IMR-90 (cell line): ENCODE results near the gene SEZ6L. TPM values are rescaled to one million over a fixed set of nuclear protein-coding genes. Genes with fewer than 3 reads are reported as not detected.

Source experiments
- ATAC-seq: fragments of 200-7000 bp; cut with Tn5 transposase; 2 replicates; pipeline ENCODE4 v1.9.1; 2020; ENCODE audit warnings: low read depth, mild to moderate bottlenecking, moderate library complexity
- BruUV-seq: library from RNA; stranded (reverse); fragments of 400-500 nt; replicated peaks from 2 replicates; lab custom pipeline; 2021; lab: Mats Ljungman, UMichigan
- CTCF ChIA-PET: fragments of 300-600 bp; formaldehyde crosslinking; extraction: SDS; loops from one replicate; lab custom pipeline; 2021; ENCODE audit warnings: antibody characterized with exemption; lab: Yijun Ruan, JAX
- POLR2A ChIA-PET: fragments of 300-600 bp; sonication (Branson Sonifier 250); formaldehyde crosslinking; loops from one replicate; lab custom pipeline; 2022; ENCODE audit warnings: antibody characterized with exemption; ENCODE audit not compliant: unreplicated experiment; lab: Charles Lee
- DNase-seq: peaks from one replicate; pipeline ENCODE4 v3.0.0; 2013
- H2AFZ ChIP-seq: replicated peaks from 2 replicates; pipeline ENCODE3; 2013; ENCODE audit warnings: low read length, mild to moderate bottlenecking; ENCODE audit not compliant: poor library complexity
- H2AK5ac ChIP-seq: 2 replicates; pipeline ENCODE4 v1.6.1; 2013; ENCODE audit warnings: low read depth, low read length, inconsistent platforms
- H2AK9ac ChIP-seq: replicated peaks from 2 replicates; pipeline ENCODE3; 2013; ENCODE audit warnings: mild to moderate bottlenecking, low read depth, low read length, moderate library complexity; ENCODE audit not compliant: poor library complexity
- H2BK120ac ChIP-seq: 2 replicates; pipeline ENCODE4 v1.6.1; 2013; ENCODE audit warnings: low read depth, low read length, inconsistent platforms
- H2BK15ac ChIP-seq: 3 replicates; pipeline ENCODE4 v1.6.1; 2013; ENCODE audit warnings: low read depth, low read length, inconsistent platforms
- H2BK20ac ChIP-seq: 2 replicates; pipeline ENCODE4 v1.6.1; 2013; ENCODE audit warnings: low read depth, mild to moderate bottlenecking, inconsistent platforms, low read length, moderate library complexity
- H2BK5ac ChIP-seq: 2 replicates; pipeline ENCODE4 v1.6.1; 2013; ENCODE audit warnings: mild to moderate bottlenecking, low read depth, low read length, inconsistent platforms; ENCODE audit not compliant: poor library complexity, severe bottlenecking
- H3K14ac ChIP-seq: replicated peaks from 2 replicates; pipeline ENCODE4 v1.6.1; 2013; ENCODE audit warnings: low read depth, low read length, inconsistent platforms
- H3K18ac ChIP-seq: 2 replicates; pipeline ENCODE4 v1.6.1; 2013; ENCODE audit warnings: low read depth, low read length, control low read depth
- H3K23ac ChIP-seq: 2 replicates; pipeline ENCODE4 v1.6.1; 2013; ENCODE audit warnings: low read depth, low read length, inconsistent platforms
- H3K27ac ChIP-seq: 2 replicates; pipeline ENCODE4 v1.5.1; 2013; ENCODE audit warnings: mild to moderate bottlenecking, control low read depth, low read length; ENCODE audit not compliant: insufficient read depth
- H3K27me3 ChIP-seq: 2 replicates; pipeline ENCODE4 v1.6.1; 2013; ENCODE audit warnings: low read length; ENCODE audit not compliant: control insufficient read depth, insufficient read depth
- H3K36me3 ChIP-seq: 2 replicates; pipeline ENCODE4 v1.6.1; 2013; ENCODE audit warnings: low read length, mixed read lengths; ENCODE audit not compliant: control insufficient read depth, insufficient read depth
- H3K4ac ChIP-seq: 2 replicates; pipeline ENCODE4 v1.6.1; 2013; ENCODE audit warnings: low read depth, low read length, inconsistent platforms
- H3K4me1 ChIP-seq: 2 replicates; pipeline ENCODE4 v1.6.1; 2013; ENCODE audit warnings: low read length, mixed read lengths; ENCODE audit not compliant: control insufficient read depth, insufficient read depth
- H3K4me2 ChIP-seq: 2 replicates; pipeline ENCODE4 v1.6.1; 2013; ENCODE audit warnings: low read depth, mild to moderate bottlenecking, control low read depth, low read length, moderate library complexity
- H3K4me3 ChIP-seq: 2 replicates; pipeline ENCODE4 v1.5.1; 2013; ENCODE audit warnings: low read depth, mild to moderate bottlenecking, control low read depth, low read length, moderate library complexity; ENCODE audit not compliant: insufficient read depth
- H3K56ac ChIP-seq: 2 replicates; pipeline ENCODE4 v1.6.1; 2013; ENCODE audit warnings: low read length, inconsistent platforms; ENCODE audit not compliant: insufficient read depth; ENCODE audit errors: extremely low read depth
- H3K79me1 ChIP-seq, 2 experiments: 2 replicates each; pipeline ENCODE4 v1.6.1; 2013; ENCODE audit warnings: low read length in 2 of 2, inconsistent platforms in 1 of 2, low read depth in 1 of 2
- H3K9ac ChIP-seq: 2 replicates; pipeline ENCODE4 v1.6.1; 2013; ENCODE audit warnings: low read depth, low read length, control low read depth
- H3K9me1 ChIP-seq: 2 replicates; pipeline ENCODE4 v1.6.1; 2013; ENCODE audit warnings: low read length, inconsistent platforms; ENCODE audit not compliant: insufficient read depth
- H3K9me3 ChIP-seq: 2 replicates; pipeline ENCODE4 v1.6.1; 2013; ENCODE audit warnings: low read length; ENCODE audit not compliant: control insufficient read depth, insufficient read depth
- H4K20me1 ChIP-seq: 2 replicates; pipeline ENCODE4 v1.6.1; 2013; ENCODE audit warnings: low read length, inconsistent platforms; ENCODE audit not compliant: insufficient read depth
- H4K5ac ChIP-seq: 2 replicates; pipeline ENCODE4 v1.6.1; 2013; ENCODE audit warnings: mild to moderate bottlenecking, low read depth, low read length, control low read depth
- H4K8ac ChIP-seq, 2 experiments: 2 replicates each; pipeline ENCODE4 v1.6.1; 2013; ENCODE audit warnings: low read depth in 2 of 2, low read length in 2 of 2, control low read depth in 1 of 2, inconsistent platforms in 1 of 2
- H4K91ac ChIP-seq: 2 replicates; pipeline ENCODE4 v1.6.1; 2013; ENCODE audit warnings: low read depth, low read length, inconsistent platforms; ENCODE audit not compliant: insufficient read depth
- BHLHE40 ChIP-seq: fragments of 150-350 bp; IDR thresholded peaks from 2 replicates; pipeline ENCODE4 v1.6.1; 2016; ENCODE audit warnings: mild to moderate bottlenecking, low read depth, low read length
- CEBPB ChIP-seq: IDR thresholded peaks from 2 replicates; pipeline ENCODE4 v1.6.1; 2012; ENCODE audit warnings: low read depth, low read length, improper control_type of control experiment
- CHD1 ChIP-seq: IDR thresholded peaks from 2 replicates; pipeline ENCODE4 v1.6.1; 2012; ENCODE audit warnings: low read depth, low read length, improper control_type of control experiment
- FOS ChIP-seq: fragments of 150-350 bp; IDR thresholded peaks from 2 replicates; pipeline ENCODE4 v1.6.1; 2016; ENCODE audit warnings: low read depth, low read length
- MAFK ChIP-seq: IDR thresholded peaks from 2 replicates; pipeline ENCODE4 v1.6.1; 2012; ENCODE audit warnings: low read depth, low read length, improper control_type of control experiment
- MAZ ChIP-seq: IDR thresholded peaks from 2 replicates; pipeline ENCODE4 v1.6.1; 2012; ENCODE audit warnings: low read depth, mild to moderate bottlenecking, low read length, improper control_type of control experiment, moderate library complexity, borderline replicate concordance
- MXI1 ChIP-seq: IDR thresholded peaks from 2 replicates; pipeline ENCODE4 v1.6.1; 2012; ENCODE audit warnings: low read depth, mild to moderate bottlenecking, low read length, moderate library complexity, borderline replicate concordance
- NFE2L2 ChIP-seq: fragments of 150-350 bp; IDR thresholded peaks from 2 replicates; pipeline ENCODE4 v1.6.1; 2016; ENCODE audit warnings: low read depth, mild to moderate bottlenecking, low read length
- POLR2A ChIP-seq: IDR thresholded peaks from 2 replicates; pipeline ENCODE4 v1.6.1; 2012; ENCODE audit warnings: mild to moderate bottlenecking, low read depth, low read length
- RAD21 ChIP-seq: IDR thresholded peaks from 2 replicates; pipeline ENCODE4 v1.6.1; 2012; ENCODE audit warnings: low read length, improper control_type of control experiment
- RCOR1 ChIP-seq: IDR thresholded peaks from 2 replicates; pipeline ENCODE4 v1.6.1; 2012; ENCODE audit warnings: mild to moderate bottlenecking, low read length, improper control_type of control experiment; ENCODE audit not compliant: insufficient replicate concordance
- RFX5 ChIP-seq: IDR thresholded peaks from 2 replicates; pipeline ENCODE4 v1.8.0; 2012; ENCODE audit warnings: low read depth, mild to moderate bottlenecking, low read length, moderate library complexity
- SMC3 ChIP-seq: fragments of 150-350 bp; IDR thresholded peaks from 2 replicates; pipeline ENCODE4 v1.6.1; 2016; ENCODE audit warnings: low read depth, mild to moderate bottlenecking, antibody characterized with exemption, low read length, moderate library complexity
- WGBS, 2 experiments: methylation state at CpG; one replicate each; pipeline versions ENCODE4 v1.1.5 to v1.1.7; 2013; ENCODE audit warnings: missing lambda C conversion rate in 2 of 2; ENCODE audit not compliant: insufficient read length in 1 of 2; ENCODE audit errors: extremely low coverage in 2 of 2; 5-methylcytosine and 5-hydroxymethylcytosine counted together
- dilution Hi-C: fragments of 300-500 bp; cut with HindIII; formaldehyde crosslinking; loops from one replicate; pipeline ENCODE4 v1.14.3; 2018; ENCODE audit warnings: low sequenced_read_pairs; ENCODE audit not compliant: unreplicated experiment
- in situ Hi-C: fragments of 300-500 bp; cut with MboI; formaldehyde crosslinking; loops from 3 replicates; pipeline ENCODE4 v1.14.3; 2019; ENCODE audit warnings: low sequenced_read_pairs, inconsistent platforms, mixed read lengths
- intact Hi-C: fragments of 100-400 bp; cut with micrococcal nuclease; formaldehyde crosslinking; loops from 2 replicates; pipeline ENCODE4 v1.10.0; 2022
- polyA plus RNA-seq, 3 experiments: library from polyadenylated mRNA; depleted of rRNA; stranded (reverse); fragments of >200 nt; gene quantifications; 2 replicates each; pipeline ENCODE4 v1.2.3, GENCODE V29; 2012; ENCODE audit warnings: low replicate concordance in 1 of 3
- total RNA-seq: library from RNA; depleted of rRNA; stranded (reverse); fragments of >200 nt; gene quantifications from 2 replicates; pipeline ENCODE4 v1.2.3, GENCODE V29; 2012
- TF ChIP-seq, protein P1 (sequence below): fragments of 150-350 bp; IDR thresholded peaks from 2 replicates; pipeline ENCODE4 v1.6.1; 2017; ENCODE audit warnings: mild to moderate bottlenecking, antibody characterized with exemption, low read length, low read depth
- TF ChIP-seq, protein P2 (sequence below): conservative IDR thresholded peaks from 2 replicates; pipeline ENCODE4 v1.5.1; 2012; ENCODE audit warnings: mild to moderate bottlenecking, low read depth, low read length, improper control_type of control experiment
- TF ChIP-seq, protein P3 (sequence below): fragments of 150-350 bp; IDR thresholded peaks from 2 replicates; pipeline ENCODE4 v1.6.1; 2016; ENCODE audit warnings: low read depth, mild to moderate bottlenecking, low read length, moderate library complexity, borderline replicate concordance

Gene SEZ6L
- total and polyA plus RNA-seq, 2 of the 4 experiments (the other 2 are of a cell fraction) = not detected

DNA sequence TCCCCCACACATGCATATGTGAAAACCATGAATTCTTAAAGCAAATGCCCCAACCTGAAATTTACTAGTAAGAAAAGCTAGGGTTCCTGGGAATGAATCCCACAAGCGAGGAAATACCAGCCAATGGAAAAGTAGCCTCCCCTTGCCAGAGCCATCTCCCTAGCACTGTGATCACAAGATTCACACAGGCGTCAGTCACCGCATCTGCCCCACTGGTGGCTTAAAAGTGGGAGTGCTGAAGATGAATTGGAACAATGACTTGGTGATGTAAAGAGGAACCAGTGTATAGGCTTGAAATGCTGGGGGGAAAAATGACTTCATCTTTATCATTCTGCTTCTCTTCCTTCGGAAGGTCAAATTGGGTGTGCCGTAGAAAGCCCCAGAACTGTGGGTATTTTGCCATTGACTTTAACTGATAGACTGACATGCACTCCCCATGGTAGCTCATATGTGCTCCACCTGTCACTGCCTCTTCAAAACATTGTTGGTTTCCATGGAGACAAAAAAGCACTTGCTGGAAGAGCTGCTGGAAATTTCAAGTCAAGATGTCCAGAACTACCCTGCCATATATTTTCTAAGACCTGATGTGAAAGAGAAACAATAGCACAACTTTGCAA is 240.6 kb downstream of the SEZ6L start:
- Histone ChIP-seq H2BK15ac (no peak overlapping the region), H3K4ac (no peak overlapping the region), H4K20me1 (no peaks in the 10 kb centered on the region), H3K9ac (no peak overlapping the region), H4K91ac (no peak overlapping the region), H2AFZ (no peak overlapping the region), H3K79me1 (no peaks in the 10 kb centered on the region), H3K9me3 (no peaks in the 10 kb centered on the region), H3K56ac (no peak overlapping the region), H3K4me2 (no peak overlapping the region), H3K27ac (no peak overlapping the region), H3K36me3 (no peaks in the 10 kb centered on the region), H3K14ac (no peak overlapping the region), H2BK20ac (no peak overlapping the region), H2AK5ac (no peak overlapping the region), H3K18ac (no peak overlapping the region), H4K8ac (no peak overlapping the region), H3K9me1 (no peaks in the 10 kb centered on the region), H4K5ac (no peak overlapping the region), H3K27me3 (peaks cover 33% of the 10 kb centered on the region), H2BK120ac (no peak overlapping the region), H3K23ac (no peak overlapping the region), H3K4me1 (no peaks in the 10 kb centered on the region), H2AK9ac (no peak overlapping the region), H2BK5ac (no peak overlapping the region), H3K4me3 (no peak overlapping the region)
- CTCF ChIA-PET = no interaction called here
- dilution Hi-C loops (no loop called here), in situ Hi-C loops (no loop called here), intact Hi-C loops (no loop called here)
- ATAC-seq = no peak
- TF ChIP-seq, protein P1, sequence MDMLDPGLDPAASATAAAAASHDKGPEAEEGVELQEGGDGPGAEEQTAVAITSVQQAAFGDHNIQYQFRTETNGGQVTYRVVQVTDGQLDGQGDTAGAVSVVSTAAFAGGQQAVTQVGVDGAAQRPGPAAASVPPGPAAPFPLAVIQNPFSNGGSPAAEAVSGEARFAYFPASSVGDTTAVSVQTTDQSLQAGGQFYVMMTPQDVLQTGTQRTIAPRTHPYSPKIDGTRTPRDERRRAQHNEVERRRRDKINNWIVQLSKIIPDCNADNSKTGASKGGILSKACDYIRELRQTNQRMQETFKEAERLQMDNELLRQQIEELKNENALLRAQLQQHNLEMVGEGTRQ = no peak
- TF ChIP-seq RCOR1 (no peak), MAZ (no peak), RFX5 (no peak), SMC3 (no peak), FOS (no peak), MAFK (no peak), MXI1 (no peak), NFE2L2 (no peak), RAD21 (no peak), CEBPB (no peak), BHLHE40 (no peak), POLR2A (no peak), CHD1 (no peak)
- TF ChIP-seq, protein P2, sequence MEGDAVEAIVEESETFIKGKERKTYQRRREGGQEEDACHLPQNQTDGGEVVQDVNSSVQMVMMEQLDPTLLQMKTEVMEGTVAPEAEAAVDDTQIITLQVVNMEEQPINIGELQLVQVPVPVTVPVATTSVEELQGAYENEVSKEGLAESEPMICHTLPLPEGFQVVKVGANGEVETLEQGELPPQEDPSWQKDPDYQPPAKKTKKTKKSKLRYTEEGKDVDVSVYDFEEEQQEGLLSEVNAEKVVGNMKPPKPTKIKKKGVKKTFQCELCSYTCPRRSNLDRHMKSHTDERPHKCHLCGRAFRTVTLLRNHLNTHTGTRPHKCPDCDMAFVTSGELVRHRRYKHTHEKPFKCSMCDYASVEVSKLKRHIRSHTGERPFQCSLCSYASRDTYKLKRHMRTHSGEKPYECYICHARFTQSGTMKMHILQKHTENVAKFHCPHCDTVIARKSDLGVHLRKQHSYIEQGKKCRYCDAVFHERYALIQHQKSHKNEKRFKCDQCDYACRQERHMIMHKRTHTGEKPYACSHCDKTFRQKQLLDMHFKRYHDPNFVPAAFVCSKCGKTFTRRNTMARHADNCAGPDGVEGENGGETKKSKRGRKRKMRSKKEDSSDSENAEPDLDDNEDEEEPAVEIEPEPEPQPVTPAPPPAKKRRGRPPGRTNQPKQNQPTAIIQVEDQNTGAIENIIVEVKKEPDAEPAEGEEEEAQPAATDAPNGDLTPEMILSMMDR = no peak
- TF ChIP-seq, protein P3, sequence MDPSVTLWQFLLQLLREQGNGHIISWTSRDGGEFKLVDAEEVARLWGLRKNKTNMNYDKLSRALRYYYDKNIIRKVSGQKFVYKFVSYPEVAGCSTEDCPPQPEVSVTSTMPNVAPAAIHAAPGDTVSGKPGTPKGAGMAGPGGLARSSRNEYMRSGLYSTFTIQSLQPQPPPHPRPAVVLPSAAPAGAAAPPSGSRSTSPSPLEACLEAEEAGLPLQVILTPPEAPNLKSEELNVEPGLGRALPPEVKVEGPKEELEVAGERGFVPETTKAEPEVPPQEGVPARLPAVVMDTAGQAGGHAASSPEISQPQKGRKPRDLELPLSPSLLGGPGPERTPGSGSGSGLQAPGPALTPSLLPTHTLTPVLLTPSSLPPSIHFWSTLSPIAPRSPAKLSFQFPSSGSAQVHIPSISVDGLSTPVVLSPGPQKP = no peak
- no TSS peak for BruUV-seq
- POLR2A ChIA-PET = no interaction called here
- DNase-seq = no peak
- WGBS, 2 experiments = no CpG with 5 or more reads among the region's 5 CpGs
